C4-2B (cell line): ENCODE measurements around the gene MTNR1A.

Experiments used
- CTCF ChIP-seq: fragments of 450-650 bp; conservative IDR thresholded peaks from 2 replicates; pipeline ENCODE4 v1.5.1; 2017; ENCODE audit warnings: mild to moderate bottlenecking
- ZFX ChIP-seq: fragments of 450-650 bp; IDR thresholded peaks from 2 replicates; pipeline ENCODE4 v1.6.1; 2017

- TF ChIP-seq CTCF (no peak), ZFX (no peak)
Measured at GRCh38 chr4:186541801-186542200, 13.6 kb downstream of the MTNR1A start.
